ENCODE results near the gene XPO1. TPM values are rescaled to one million over a fixed set of nuclear protein-coding genes. Genes with fewer than 3 reads are reported as not detected.

XPO1 gene
- total RNA-seq, 1 experiment from 2014 or later = 272 TPM

GRCh38 chr2:61493523-61493942 lies 44.6 kb downstream of the XPO1 start:
- Mint-ChIP-seq H3K27ac (no peak overlapping the region), H3K9me3 (no peaks in the 10 kb centered on the region), H3K36me3 (peaks cover 87% of the 10 kb centered on the region), H3K4me3 (no peak overlapping the region), H3K27me3 (ENCODE audit: low read depth) (no peaks in the 10 kb centered on the region), H3K4me1 (no peaks in the 10 kb centered on the region)
- CTCF ChIA-PET = no interaction called here
- ATAC-seq (no peak), DNase-seq (ENCODE audit: low spot score) (no peak)
- TF ChIP-seq SMAD4 (CRISPR knock-in tag; IDR thresholded peaks at IDR 0.05) = no peak
- TF ChIP-seq KAT7 (CRISPR knock-in tag; IDR thresholded peaks at IDR 0.05; ENCODE audit: borderline replicate concordance) = no peak
- no peak for TF ChIP-seq ZBTB21 (CRISPR knock-in tag; IDR thresholded peaks at IDR 0.05; ENCODE audit: borderline replicate concordance)
- no peak for TF ChIP-seq EMX1 (CRISPR knock-in tag; IDR thresholded peaks at IDR 0.05)
- no peak for TF ChIP-seq ARID4B (CRISPR knock-in tag; IDR thresholded peaks at IDR 0.05; ENCODE audit: borderline replicate concordance)
- no peak for TF ChIP-seq HMGA2 (CRISPR knock-in tag; IDR thresholded peaks at IDR 0.05)
- no peak for TF ChIP-seq CTCF (IDR thresholded peaks at IDR 0.05)
- no peak for TF ChIP-seq ERG (CRISPR knock-in tag; IDR thresholded peaks at IDR 0.05)
- TF ChIP-seq ATF1 (CRISPR knock-in tag; IDR thresholded peaks at IDR 0.05) = no peak
- POLR2A ChIA-PET = no interaction called here

- CTCF ChIA-PET = no interaction called here
- peaks cover 87% of the 10 kb centered on the region for H3K36me3 Mint-ChIP-seq
- H3K27me3 Mint-ChIP-seq (ENCODE audit: low read depth) = no peaks in the 10 kb centered on the region
- DNase-seq (ENCODE audit: low spot score) (no peak), ATAC-seq (no peak)
- POLR2A ChIA-PET = no interaction called here
- no peaks in the 10 kb centered on the region for H3K9me3 Mint-ChIP-seq
- no peak overlapping the region for H3K27ac Mint-ChIP-seq
- no peak overlapping the region for H3K4me3 Mint-ChIP-seq
- no peak for TF ChIP-seq ZNF512 (CRISPR knock-in tag; IDR thresholded peaks at IDR 0.05; ENCODE audit: borderline replicate concordance)
- no peak for TF ChIP-seq ZNF671 (CRISPR knock-in tag; IDR thresholded peaks at IDR 0.05)
- TF ChIP-seq HMGA2 (CRISPR knock-in tag; IDR thresholded peaks at IDR 0.05) = no peak
- no peak for TF ChIP-seq HMGXB4 (CRISPR knock-in tag; IDR thresholded peaks at IDR 0.05)
- no peak for TF ChIP-seq CTCF (IDR thresholded peaks at IDR 0.05)
- TF ChIP-seq ZNF232 (CRISPR knock-in tag; IDR thresholded peaks at IDR 0.05) = no peak
- TF ChIP-seq ERG (CRISPR knock-in tag; IDR thresholded peaks at IDR 0.05) = no peak
- TF ChIP-seq ZNF219 (CRISPR knock-in tag; IDR thresholded peaks at IDR 0.05; ENCODE audit: borderline replicate concordance) = no peak
- no peak for TF ChIP-seq ATF1 (CRISPR knock-in tag; IDR thresholded peaks at IDR 0.05)
- no peaks in the 10 kb centered on the region for H3K4me1 Mint-ChIP-seq
Observed at GRCh38 chr2:61492476-61492875, 45.7 kb downstream of the XPO1 start.
